Neural crest cell (in vitro differentiated cells): Measurements from ENCODE around the gene GABRP. TPM values are rescaled to one million over a fixed set of nuclear protein-coding genes. Genes with fewer than 3 reads are reported as not detected.

Experiments used
- DNase-seq: peaks from one replicate; pipeline ENCODE4 v3.0.0; 2021; ENCODE audit warnings: low read depth, mixed read lengths, low spot score
- H3K27ac Mint-ChIP-seq: one replicate; pipeline ENCODE4 v1.8.0; 2021; ENCODE audit warnings: mild to moderate bottlenecking, mixed read lengths; ENCODE audit not compliant: unreplicated experiment
- H3K27me3 Mint-ChIP-seq: 2 replicates; pipeline ENCODE4 v1.8.0; 2021; ENCODE audit warnings: low read depth, mild to moderate bottlenecking, mixed read lengths
- H3K36me3 Mint-ChIP-seq: 2 replicates; pipeline ENCODE4 v1.8.0; 2021; ENCODE audit warnings: low read depth, mild to moderate bottlenecking, mixed read lengths
- H3K4me1 Mint-ChIP-seq: 2 replicates; pipeline ENCODE4 v1.8.0; 2021; ENCODE audit warnings: mixed read lengths
- H3K4me3 Mint-ChIP-seq: one replicate; pipeline ENCODE4 v1.8.0; 2021; ENCODE audit warnings: mild to moderate bottlenecking, mixed read lengths
- H3K9me3 Mint-ChIP-seq: 2 replicates; pipeline ENCODE4 v1.8.0; 2021; ENCODE audit warnings: mixed read lengths
- total RNA-seq: library from RNA; stranded (reverse); gene quantifications from 2 replicates; pipeline ENCODE4 v1.2.1, GENCODE V29; 2021
- TF ChIP-seq, protein P1 (sequence below): fragments of 200-600 bp; sonication (generic); conservative IDR thresholded peaks from 2 replicates; pipeline ENCODE4 v1.5.0; 2021; ENCODE audit warnings: antibody characterized with exemption, mild to moderate bottlenecking

GABRP gene
- total RNA-seq, 1 donor from 2014 or later: not detected

DNA sequence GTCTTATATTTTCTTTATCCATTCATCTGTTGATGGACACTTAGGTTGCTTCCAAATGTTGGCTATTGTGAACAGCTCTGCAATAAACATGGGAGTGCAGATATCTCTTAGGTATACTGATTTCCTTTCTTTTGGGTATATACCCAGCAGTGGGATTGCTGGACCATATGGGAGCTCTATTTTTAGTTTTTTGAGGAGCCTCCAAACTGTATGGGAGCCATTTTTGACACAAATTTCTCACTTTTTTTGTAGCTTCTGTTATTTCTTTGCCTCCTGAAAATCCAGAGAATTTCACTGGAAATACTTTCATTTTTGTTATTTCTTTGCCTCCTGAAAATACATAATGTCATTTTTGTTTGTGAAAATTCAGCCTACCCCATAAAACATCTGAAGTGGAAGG is 63.3 kb downstream of the GABRP start:
- Mint-ChIP-seq H3K27ac (no peak overlapping the region), H3K27me3 (no peaks in the 10 kb centered on the region), H3K36me3 (no peaks in the 10 kb centered on the region), H3K9me3 (peaks cover 4% of the 10 kb centered on the region), H3K4me3 (no peak overlapping the region), H3K4me1 (peaks cover 5% of the 10 kb centered on the region)
- TF ChIP-seq, protein P1, sequence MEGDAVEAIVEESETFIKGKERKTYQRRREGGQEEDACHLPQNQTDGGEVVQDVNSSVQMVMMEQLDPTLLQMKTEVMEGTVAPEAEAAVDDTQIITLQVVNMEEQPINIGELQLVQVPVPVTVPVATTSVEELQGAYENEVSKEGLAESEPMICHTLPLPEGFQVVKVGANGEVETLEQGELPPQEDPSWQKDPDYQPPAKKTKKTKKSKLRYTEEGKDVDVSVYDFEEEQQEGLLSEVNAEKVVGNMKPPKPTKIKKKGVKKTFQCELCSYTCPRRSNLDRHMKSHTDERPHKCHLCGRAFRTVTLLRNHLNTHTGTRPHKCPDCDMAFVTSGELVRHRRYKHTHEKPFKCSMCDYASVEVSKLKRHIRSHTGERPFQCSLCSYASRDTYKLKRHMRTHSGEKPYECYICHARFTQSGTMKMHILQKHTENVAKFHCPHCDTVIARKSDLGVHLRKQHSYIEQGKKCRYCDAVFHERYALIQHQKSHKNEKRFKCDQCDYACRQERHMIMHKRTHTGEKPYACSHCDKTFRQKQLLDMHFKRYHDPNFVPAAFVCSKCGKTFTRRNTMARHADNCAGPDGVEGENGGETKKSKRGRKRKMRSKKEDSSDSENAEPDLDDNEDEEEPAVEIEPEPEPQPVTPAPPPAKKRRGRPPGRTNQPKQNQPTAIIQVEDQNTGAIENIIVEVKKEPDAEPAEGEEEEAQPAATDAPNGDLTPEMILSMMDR: no peak
- DNase-seq: no peak

DNA sequence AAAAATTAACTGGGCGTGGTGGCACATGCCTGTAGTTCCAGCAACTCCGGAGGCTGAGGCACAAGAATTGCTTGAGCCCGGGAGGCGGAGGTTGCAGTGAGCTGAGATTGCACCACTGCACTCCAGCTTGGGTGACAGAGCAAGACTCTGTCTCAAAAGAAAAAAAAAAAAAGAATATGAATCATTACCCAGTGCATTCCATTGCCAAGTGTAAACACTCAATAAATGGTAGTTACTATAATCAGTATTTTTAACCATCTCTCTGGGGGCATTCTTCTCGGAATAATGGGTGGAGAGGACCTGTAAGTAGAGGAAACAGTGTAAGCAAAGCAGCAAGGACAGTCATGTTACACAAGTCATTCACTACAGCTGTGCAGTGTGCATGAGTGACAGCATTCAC is 64.5 kb downstream of the GABRP start:
- Mint-ChIP-seq H3K27me3 (no peaks in the 10 kb centered on the region), H3K27ac (no peak overlapping the region), H3K9me3 (peaks cover 4% of the 10 kb centered on the region), H3K4me3 (no peak overlapping the region), H3K36me3 (no peaks in the 10 kb centered on the region), H3K4me1 (peaks cover 5% of the 10 kb centered on the region)
- TF ChIP-seq, protein P1: no peak
- no peak for DNase-seq

DNA sequence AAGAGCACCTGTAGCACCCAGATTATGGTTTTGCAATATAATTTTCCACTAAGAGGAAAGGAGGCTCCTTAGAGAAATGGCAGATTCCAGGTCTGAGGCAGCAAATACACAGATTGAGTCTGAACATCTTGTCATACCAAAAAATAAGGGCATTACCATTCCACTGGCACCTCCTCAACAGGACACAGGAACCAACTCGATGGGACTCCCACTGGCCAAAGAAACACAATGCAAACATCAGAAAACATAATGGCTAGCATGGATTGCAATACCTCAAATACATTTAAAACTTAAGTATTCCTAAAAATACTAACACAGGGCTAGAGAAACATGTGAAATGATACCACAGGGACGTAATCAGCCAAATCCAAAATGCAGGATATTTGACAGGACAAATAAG is 65.8 kb downstream of the GABRP start:
- Mint-ChIP-seq H3K4me1 (peaks cover 5% of the 10 kb centered on the region), H3K9me3 (no peaks in the 10 kb centered on the region), H3K36me3 (no peaks in the 10 kb centered on the region), H3K27me3 (no peaks in the 10 kb centered on the region), H3K27ac (no peak overlapping the region), H3K4me3 (no peak overlapping the region)
- DNase-seq: no peak
- TF ChIP-seq, protein P1: no peak

DNA sequence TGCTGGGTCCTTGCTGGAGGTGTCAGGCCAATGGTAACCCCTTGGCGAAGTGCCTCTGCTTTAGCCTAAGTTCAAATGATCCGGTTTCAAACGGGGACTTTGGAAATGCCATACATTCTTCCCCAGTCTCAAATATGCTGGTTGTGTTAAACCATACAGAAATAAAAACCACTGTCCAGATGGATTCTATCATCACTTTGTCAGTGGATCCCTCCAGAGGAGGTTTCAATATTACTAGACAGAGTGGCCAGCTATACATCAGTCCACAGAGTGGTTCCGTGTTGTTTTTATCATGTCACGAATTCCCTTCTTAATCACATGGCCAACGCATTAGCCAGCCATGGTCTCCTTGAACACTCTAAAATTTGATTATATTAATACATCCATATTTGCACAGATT is 71.0 kb downstream of the GABRP start:
- Mint-ChIP-seq H3K27ac (no peak overlapping the region), H3K36me3 (peaks cover 9% of the 10 kb centered on the region), H3K4me3 (no peak overlapping the region), H3K27me3 (peaks cover 3% of the 10 kb centered on the region), H3K4me1 (no peaks in the 10 kb centered on the region), H3K9me3 (peaks cover 8% of the 10 kb centered on the region)
- DNase-seq: no peak
- TF ChIP-seq, protein P1: no peak

DNA sequence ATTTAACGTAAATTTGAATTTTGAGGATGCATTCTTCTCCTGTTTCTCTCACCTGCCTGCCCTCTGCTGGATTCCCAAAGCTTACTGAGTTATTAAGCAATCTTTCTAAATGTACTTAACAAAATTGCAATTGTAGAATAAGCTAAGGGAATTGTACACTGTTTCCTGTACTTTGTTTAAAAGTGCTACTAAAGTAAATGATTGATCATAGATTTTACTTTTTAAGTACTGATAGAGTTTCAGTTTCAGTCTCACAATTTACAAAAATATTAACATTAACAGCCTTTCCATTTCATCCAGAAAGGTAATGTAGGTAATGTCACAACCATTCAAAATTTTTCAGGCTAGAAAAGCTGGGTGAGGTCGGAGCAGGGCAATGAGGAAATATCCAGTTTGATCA is 73.5 kb downstream of the GABRP start:
- peaks cover 20% of the 10 kb centered on the region for H3K36me3 Mint-ChIP-seq

More for the DNA sequence above, 73.5 kb downstream of the GABRP start:
- peaks cover 20% of the 10 kb centered on the region for H3K9me3 Mint-ChIP-seq
- H3K4me1 Mint-ChIP-seq: no peaks in the 10 kb centered on the region
- no peak for DNase-seq
- TF ChIP-seq, protein P1: no peak
- no peak overlapping the region for H3K4me3 Mint-ChIP-seq
- no peak overlapping the region for H3K27ac Mint-ChIP-seq
- peaks cover 3% of the 10 kb centered on the region for H3K27me3 Mint-ChIP-seq
